Measurements from ENCODE around the gene KLHL36.
A peak's percentile ranks its signal among the peaks of the same experiment; 100 is the strongest.
"Not testable (repeated sequence)": the region's sequence is repeated elsewhere in the genome, so short reads cannot be mapped to it uniquely, and the experiment has no call there.

Gene KLHL36

DNA sequence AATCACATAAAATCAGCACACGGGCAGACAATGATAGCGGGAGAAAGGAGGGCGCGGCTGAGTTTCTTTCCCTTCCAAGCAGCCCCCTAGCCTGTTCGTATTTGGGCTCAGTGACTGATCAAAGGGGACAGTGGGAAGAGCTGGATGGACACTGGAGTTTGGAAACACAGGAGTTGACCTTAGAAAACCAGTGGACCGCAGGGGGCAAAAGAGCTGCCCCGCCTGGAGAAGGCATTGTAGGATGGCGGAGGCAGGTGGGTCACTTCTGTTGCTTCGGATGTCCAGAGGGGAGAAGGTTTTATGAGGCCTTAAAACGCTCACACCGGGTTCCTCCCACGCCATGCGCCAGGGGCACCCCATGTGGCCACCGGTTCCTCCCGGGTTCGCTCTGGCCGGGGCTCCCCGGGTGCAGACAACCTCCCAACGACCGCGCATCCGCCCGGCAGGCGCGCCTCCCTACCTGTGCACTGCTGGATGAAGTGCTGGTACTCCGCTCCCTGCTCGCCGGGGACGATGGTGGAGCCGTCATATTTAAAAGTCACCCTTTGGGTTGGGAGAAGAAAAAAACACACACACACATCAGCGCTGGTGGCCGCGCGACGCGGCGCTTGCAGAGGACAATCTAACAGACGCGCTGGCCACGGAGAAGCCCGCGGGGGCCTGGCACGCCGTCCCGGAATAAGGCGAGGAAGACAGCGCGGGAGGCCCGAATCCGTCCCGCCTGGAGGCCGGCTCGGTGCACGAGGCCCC, 31.1 kb upstream of the KLHL36 start:
- DNase-seq = no peak

DNA sequence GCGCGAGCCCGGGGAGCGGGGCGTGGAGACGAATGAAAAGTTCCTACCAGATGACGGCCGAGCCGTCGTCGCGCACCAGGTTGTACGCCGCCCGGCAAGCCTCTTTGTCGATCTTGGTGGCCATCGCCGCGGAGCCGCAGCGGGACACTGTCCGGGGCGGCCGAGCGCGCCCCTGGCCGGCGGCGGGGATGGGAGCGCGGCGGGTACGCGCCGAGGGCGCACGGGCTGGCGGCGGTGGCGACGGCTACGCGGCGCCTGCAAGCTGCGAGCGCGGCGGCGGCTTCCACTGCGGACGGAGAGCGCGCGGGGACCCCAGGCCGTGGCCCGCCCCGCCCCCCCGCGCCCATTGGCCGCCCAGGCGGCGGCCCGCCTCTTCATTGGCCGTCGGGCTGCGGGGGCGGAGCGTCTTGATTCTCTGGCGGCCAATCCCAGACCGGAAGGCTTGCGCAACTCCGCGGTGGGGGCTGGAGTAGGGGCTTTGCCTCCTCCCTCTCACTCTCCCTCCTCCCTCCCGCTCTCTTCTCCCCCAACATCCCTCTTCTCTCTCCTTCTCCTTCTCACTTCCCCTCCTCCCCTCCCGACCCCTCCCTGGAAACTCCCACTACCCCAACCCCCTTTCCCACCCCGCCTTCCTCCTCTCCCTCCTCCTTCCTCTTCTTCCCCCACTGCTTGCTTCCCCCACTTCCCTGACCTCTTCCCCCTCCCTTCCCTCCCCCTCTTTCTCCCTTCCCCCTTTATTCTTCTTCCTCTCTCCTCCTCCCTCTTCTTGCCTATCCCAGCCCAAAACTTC, 30.3 kb upstream of the KLHL36 start, which contains the start of gene COTL1:
Gene COTL1 (minus strand): TSS at position 288 of the 790 bp plus-strand sequence. CDS start 164 bp downstream, at position 124.
- peak; percentile 97 for DNase-seq

DNA sequence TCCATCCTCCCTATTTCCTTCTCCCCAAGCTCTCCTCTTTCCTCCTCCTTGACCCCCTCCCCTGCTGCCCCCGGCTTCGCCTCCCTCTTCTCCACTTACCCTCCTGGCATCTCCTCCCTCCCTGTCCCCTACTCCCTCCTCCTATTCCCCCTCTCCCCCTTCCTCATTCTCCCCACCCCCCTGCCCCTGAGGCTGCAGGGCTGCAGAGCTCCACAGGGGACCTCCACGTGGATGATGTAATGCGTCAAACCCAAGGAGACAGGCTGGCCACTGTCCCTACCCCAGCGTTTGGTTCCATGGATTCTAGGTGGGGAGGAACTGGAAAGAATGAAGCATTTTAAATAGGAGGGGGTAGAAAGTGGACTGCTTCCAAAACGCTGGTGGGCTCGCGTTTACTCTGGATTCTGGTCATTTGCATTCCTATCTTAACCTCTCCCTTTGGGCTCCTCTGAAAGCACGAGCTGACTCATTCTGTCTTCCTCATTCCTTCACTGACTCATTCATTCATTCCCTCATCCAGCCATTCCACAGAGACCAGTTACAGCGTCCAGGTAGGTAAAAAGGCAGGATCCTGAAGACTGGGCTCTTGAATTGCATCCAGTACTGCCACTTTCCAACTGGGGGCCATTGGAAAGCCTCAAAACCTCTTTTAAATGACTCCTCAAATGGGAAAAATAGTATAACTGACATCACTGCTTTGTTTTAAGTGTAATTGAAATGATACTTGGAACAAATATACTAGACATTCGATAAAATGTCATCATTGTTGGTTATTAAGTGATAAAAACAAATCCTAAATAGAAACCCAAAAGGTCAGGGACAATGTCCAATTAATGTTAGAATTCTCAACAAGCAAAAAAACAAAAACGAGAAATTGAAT, 29.5 kb upstream of the KLHL36 start:
- peak; percentile 99 for DNase-seq

DNA sequence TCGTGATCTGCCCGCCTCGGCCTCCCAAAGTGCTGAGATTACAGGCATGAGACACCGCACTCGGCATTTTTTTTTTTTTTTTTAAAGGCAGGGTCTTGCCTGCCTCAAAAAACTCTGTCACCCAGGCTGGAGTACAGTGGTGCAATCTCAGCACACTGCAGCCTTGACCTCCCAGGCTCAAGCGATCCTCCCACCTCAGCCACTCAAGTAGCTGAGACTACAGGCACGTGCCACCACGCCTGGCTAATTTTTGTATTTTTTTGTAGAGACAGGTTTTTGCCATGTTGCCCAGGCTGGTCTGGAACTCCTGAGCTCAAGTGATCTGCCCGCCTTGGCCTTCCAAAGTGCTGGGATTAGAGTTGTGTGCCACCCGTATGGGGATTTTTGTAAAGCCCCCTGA, 27.4 kb upstream of the KLHL36 start:
- not testable (repeated sequence) for DNase-seq

DNA sequence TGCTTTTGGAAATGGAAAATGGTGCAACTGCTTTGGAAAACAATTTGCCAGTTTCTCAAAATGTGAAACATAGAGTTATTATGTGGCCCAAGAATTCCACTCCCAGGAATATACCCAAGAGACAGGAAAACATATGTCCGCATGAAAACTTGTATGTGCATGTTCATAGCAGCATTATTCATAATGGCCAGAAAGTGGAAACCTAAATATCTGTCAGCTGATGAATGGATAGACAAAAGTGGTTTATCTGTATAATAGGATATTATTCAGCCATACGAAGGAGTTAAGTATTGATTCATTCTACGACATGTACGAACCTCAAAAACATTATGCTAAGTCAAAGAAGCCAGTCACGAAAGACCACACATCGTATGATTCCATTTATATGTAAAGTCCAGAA, 22.8 kb upstream of the KLHL36 start:
- no peak for DNase-seq

DNA sequence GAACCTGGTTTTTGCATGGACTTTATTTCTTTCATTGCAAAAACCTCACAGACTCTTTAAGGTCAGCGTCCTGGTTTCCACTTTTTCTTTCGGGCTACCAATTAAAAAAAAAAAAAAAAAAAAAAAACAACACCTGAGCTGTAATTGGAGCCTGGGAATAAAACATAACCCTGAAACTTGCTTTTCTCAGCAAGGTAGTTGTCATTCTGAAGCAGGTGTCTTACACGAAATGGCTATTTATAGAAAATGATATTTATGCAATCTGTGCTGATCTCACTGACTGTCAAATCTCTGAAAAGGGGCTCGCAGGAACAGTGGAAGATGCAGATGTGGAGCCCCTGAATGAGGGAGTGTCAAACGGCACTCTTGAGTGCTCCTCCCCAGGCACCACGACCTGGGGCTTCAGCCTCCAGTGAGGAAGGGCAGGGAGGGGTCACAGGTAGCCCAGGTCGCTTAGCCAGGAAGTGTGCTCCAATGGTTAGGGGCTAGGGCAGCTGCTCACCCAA, 20.0 kb upstream of the KLHL36 start:
- DNase-seq = no peak

DNA sequence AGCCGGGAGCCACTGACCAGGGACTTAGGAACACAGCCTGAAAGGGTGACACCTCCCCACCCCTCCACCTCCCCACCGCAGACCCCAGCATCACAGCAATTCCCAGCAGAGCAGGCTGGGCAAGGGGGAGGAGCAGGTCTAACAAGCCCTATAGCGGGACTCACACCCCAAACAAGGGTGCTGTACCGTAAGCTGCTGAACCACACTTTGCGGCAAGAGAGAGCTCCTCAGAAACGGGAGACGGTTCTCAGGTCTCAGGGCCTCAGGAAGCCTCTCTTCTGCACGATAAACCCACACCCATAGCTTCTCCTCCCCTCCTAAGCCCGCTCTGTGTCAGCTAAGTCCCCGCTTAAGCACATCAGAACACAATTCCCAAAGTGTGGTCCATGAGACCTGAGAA, 18.7 kb upstream of the KLHL36 start:
- no peak for DNase-seq

DNA sequence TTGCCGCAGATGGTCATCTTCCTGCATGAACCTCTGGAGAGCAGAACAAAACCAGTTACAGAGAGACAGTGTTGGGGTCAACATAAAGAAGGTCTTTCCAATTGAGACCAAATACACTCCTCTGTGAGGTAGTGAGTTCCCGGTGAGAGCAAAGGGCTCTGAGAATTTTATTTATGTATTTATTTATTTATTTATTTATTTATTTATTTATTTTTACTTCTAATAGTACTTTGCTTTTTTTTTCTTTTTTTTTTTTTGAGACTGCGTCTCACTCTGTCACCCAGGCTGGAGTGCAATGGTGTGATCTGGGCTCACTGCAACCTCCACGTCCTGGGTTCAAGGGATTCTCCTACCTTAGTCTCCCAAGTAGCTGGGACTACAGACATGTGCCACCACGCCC, 18.3 kb upstream of the KLHL36 start:
- DNase-seq = no peak

DNA sequence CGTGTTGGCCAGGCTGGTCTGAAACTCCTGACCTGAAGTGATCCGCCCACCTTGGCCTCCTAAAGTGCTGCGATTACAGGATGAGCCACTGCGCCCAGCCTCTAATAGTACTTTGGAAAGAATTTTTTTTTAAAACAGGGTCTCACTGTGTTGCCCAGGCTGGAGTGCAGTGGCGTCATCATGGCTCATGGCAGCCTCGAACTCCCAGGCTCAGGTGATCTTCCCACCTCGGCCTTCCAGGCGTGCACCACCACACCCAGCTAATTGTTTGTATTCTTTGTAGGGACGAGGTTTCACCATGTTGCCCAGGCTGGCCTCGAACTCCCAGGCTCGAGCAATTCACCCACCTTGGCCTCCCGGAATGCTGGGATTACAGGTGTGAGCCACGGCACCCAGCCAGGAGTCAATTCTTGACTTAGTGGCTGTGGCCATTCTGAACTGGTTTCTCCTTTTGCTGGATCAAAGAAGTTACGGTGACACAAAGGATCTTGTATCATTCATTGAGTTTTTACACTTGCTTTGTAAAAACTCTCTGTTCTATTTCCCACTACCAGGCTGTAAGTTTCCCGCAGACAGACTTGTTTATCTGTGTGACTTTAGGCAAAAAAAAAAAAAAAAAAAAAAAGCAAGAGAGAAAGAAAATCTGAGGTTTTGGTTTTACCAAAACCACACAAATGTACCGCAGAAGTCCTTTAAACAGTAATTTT, 17.7 kb upstream of the KLHL36 start:
- DNase-seq = no peak

DNA sequence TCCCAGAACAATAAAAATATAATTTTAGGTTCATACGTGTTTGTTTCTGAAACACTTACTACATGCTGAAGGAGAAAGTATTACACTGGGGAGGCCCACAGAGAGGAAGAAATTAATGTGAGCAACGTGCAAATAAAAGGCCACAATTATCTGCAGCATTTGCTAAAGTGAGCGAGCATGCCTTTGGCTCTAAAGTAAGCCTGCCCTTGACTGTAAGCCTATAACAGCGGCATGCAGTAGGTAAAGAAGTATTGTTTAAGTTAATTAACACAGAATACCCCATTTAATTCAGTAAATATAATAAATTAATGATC, 17.2 kb upstream of the KLHL36 start:
- no peak for DNase-seq

DNA sequence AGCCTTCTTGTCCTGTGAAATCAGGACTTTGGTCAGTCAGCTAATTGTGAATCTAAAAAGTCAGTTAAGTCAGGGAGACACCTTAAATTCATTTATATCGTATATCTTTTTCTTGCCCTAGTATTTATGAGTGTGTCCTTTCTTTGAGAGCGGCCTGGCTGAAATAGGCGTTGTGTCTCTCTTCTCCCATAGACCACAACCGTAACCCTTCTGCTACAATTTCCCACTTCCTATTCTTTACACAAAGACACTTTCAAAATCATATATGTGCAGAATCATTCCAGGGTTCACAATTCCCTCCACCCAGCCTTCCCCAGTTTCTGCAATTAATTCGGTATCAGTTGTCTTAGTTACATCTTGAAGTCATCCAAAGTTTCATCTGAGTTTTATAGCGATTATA, 16.4 kb upstream of the KLHL36 start:
- DNase-seq = no peak

DNA sequence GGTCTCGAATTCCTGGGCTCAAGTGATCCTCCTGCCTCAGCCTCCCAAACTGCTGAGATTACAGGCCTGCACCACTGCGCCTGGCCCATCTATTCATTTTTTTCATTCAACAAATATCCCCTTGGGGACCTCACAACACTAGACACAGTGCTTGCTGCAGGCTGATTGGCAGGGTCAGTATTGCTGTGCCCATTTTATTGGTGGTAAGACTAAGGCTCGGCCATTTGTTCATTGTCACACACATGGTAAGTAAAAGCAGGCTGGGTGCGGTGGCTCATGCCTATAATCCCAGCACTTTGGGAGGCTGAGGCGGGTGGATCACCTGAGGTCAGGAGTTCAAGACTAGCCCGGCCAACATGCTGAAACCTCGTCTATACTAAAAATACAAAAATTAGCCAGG, 15.4 kb upstream of the KLHL36 start:
- DNase-seq = not testable (repeated sequence)

DNA sequence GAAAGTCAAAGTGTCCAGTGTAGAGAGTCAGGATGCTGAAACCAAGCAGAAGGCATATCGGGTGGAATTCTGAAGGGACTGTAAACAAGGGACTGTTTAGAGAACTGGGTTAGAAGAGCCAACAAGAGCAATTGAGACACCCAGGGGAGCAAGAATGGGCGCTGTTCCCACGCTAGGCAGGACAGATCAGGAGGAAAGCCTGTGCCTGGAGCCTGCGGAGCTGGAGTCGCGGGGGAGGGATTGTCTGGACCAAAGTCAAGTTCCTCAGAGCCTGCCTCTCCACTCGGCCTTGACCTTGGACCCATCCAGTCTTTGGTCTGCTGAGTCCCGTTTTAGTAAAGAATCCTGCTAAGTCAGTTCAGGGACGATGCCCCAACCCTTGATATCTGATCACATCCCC, 14.7 kb upstream of the KLHL36 start:
- DNase-seq = no peak

DNA sequence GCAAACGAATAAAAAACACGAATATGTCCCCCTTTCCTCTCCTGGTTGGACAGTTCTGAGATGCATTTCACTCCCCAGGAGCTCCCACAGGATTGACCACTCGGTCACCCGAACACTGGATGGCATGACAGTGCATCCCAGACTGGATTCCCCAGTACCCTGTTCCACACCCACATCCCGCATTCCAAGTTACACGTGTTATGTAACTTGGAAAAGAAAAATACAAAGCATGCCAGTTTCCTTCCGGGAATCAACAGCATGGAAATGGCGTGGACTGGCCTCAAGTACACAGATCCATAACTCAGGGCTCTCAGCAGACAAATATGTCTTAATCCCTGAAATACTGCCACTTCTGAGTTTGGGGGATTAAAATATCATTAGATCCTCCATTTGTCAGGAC, 12.6 kb upstream of the KLHL36 start:
- DNase-seq = no peak

DNA sequence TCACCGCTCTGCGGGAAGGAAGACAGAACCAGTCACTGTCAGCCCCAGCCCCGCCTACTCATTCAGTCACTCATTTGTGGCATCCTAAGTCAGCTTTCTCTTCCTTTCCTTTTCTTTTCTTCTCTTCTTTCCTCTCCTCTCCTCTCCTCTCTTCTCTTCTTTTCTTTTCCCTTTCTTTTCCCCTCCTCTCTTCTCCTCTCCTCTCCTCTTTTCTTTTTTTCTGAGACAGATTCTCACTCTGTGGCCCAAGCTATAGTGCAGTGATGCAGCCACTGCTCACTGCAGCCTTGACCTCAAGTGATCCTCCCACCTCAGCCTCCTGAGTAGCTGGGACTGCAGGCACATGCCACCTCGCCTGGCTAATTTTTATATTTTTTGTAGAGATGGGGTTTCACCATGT, 10.6 kb upstream of the KLHL36 start:
- no peak for DNase-seq

DNA sequence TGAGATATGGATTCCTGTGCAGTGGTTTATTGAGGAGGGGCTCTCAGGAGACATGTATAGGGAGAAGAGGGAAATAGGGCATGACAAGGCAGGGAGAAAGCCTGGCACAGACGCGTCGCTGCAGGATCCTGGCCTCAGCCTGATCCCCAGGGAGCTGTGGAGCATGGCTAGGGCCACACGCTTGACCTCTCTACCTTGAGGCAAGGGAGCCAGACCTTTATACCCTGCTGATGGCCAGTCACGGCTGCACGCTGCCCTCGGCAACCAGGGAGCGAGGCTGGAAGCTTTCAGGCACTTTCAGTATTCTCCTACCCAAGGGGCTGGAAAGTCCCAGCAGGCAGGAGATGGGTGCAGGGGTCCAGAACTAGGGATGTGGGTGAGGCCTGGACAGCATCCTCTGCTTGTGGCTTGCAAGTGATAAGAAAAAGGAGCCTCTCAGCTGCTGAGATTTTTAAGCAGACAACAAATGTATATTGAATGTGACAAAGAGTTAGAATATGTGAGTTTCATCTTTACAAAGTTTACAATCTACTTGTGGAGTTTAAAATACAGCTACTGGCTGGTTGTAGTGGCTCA, 10.0 kb upstream of the KLHL36 start:
- DNase-seq = no peak

DNA sequence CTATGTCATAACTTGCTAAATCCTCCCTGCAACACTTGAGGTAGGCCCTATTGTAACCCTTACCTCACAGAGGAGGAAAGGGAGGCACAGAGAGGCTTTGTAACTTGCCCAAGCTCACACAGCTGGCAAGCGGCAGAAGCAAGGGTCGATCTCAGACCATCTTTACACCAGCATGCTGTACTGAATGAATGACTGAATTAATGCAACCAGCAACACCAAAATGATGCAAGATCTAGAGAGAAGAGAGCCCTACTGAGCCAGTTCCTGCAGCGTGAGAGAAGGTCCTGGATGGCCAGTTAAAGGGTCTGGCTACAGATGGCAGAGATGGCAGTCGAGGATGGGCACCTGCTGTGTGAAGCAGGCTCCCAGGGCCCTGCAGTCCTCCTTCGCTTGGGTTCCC, 8.2 kb upstream of the KLHL36 start:
- no peak for DNase-seq

DNA sequence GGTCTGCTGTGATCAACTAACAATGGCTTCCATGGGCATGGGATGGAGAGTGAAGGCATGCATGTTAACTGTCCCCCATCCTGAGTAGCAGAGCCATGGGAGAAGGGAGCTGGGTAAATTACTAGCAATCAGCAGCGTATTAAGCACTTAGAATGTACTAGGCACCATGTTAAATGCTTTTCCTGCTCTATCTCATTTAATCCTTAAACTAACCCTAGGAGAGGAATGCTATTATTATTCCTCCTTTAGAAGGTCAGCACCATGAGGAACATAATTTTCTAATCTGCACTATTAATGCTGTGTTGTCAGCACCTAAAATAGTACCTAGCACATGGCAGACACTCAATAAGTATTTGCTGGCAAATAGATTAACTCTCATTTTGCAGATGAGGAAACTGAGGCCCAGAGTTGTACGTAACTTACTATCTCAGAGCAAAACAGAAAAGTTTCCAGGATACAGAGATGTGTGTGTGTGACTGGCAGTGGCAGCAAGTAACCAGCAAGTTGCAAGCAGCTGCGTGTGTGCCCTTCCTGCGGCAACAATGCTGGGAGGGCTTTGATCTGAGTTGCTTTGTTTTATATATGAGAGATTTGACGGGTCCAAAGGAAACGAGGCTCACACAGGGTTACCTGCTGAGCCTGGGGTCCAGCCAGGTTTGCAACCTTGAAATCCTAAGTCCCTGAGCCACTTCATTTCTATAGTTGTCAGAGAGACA, 6.5 kb upstream of the KLHL36 start:
- DNase-seq = no peak

DNA sequence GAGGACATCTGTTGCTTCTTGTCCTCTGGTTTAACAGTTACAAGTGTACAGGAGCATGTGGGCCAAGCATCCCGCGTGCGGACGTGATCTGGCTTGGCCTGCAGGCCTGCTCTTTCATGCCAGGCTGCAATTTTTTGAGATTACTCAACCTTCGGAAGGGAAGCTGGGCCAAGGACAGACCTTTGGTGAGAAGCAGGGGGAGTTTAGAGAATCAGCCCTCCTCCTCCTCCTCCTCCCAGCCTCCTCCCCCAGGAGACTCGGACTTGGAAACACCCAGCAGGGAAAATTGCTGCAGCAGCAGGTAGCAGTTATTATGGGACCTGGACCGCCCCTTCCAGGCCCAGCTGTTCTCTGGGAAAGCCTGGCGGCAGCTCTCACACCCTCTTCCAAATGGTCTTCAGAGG, 5.1 kb upstream of the KLHL36 start:
- peak; percentile 94 for DNase-seq

DNA sequence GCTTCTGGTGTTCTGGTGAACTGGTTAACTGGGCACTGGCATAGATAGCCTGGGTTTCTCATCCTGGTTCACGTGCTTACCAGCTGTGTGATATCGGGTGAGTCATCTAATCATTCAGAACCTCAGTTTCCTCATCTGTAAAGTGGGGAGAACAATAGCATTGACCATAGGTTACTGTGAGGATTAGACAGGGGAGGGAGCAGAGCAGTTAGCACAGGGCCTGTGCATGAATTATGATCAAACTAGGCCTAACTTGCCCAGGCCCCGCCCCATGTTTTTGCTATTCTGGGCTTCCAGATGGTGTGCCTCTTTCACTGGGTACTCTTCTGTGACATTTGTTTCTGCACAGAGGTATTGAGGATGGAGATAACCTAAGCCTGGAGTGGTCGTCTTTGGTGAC, 4.6 kb upstream of the KLHL36 start:
- DNase-seq = no peak
